ENCODE data around the gene RHO.
A peak's percentile ranks its signal among the peaks of the same experiment; 100 is the strongest.
"Not testable (repeated sequence)": the region's sequence is repeated elsewhere in the genome, so short reads cannot be mapped to it uniquely, and the experiment has no call there.

RHO gene

DNA sequence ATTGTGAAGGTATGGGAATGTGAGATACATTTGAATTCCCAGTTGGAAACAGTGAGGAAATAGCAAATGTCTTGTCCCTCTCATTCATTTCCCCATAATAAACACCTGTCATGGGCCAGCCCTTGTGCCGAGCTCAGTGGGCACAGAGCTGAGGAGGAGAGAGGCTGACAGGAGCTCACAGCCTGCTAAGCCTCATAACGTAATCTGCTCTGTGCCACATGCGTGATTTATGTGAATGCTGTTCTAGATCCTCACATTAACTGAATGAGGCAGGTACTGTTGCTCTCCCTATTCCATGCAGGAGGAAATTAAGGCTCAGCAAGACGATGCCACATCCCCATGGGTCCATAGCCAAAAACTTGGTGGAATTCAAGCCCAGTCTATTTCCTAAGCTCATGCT lies 35.2 kb upstream of the RHO start:
- in situ Hi-C loops (cut with HindIII; ENCODE audit: low sequenced_read_pairs): no loop called here
- H3K4me3 ChIP-seq (ENCODE audit: low read depth, low read length): no peak overlapping the region
- DNase-seq (ENCODE audit: low read depth, low spot score): no peak
- TF ChIP-seq, protein P1, sequence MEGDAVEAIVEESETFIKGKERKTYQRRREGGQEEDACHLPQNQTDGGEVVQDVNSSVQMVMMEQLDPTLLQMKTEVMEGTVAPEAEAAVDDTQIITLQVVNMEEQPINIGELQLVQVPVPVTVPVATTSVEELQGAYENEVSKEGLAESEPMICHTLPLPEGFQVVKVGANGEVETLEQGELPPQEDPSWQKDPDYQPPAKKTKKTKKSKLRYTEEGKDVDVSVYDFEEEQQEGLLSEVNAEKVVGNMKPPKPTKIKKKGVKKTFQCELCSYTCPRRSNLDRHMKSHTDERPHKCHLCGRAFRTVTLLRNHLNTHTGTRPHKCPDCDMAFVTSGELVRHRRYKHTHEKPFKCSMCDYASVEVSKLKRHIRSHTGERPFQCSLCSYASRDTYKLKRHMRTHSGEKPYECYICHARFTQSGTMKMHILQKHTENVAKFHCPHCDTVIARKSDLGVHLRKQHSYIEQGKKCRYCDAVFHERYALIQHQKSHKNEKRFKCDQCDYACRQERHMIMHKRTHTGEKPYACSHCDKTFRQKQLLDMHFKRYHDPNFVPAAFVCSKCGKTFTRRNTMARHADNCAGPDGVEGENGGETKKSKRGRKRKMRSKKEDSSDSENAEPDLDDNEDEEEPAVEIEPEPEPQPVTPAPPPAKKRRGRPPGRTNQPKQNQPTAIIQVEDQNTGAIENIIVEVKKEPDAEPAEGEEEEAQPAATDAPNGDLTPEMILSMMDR (IDR thresholded peaks at IDR 0.05; ENCODE audit: low read depth, low read length): no peak

DNA sequence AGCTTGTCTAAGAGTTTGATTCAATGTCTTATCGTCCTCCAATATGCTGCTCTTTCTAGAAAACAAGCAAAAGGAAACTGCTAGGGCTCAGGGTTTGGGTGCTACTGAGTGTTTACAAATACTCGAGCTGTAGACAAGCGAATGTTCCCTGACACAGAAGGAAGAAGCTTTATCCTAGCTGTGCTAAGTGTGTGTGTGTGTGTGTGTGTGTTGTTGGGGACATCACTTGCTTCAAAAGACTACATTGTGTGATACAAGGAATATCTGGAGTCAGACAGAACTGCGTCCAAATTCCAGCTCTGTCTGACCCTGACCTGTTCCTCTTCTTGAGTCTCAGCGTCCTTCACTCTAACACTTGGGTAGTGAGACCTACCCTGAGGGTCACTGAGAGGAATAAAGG lies 33.9 kb upstream of the RHO start:
- in situ Hi-C loops (cut with HindIII; ENCODE audit: low sequenced_read_pairs); DNase-seq (ENCODE audit: low read depth, low spot score); H3K4me3 ChIP-seq (ENCODE audit: low read depth, low read length): not testable (repeated sequence)

DNA sequence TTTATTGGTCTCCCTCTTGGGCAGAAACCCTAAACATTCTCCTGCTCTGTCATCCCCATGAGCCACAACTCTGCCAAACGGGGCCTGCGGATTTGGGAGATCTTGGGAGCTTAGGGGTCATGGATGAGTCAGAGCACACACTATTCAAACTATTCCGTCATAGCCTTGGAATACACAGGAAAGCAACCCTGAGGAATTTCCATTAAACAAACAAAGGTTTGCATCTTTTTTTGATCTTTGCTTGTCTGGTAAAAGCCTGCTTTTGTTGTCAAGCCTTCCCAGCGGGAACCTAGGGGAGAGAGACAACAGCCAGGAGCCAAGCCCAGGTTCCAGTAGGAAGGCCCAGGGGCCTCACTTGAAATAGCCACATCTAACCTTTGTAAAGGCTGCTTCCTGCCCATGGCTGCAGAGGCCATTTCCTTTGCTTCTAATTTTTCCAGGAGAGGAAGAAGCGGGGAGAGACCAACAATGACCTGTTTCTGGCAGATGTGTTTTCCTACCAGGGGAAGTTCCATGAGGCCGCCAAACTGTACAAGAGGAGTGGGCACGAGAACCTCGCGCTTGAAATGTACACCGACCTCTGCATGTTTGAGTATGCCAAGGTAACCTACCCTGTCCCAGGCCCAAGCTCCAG lies 33.3 kb upstream of the RHO start:
- DNase-seq (ENCODE audit: low read depth, low spot score): peak; percentile 55
- H3K4me3 ChIP-seq (ENCODE audit: low read depth, low read length); in situ Hi-C loops (cut with HindIII; ENCODE audit: low sequenced_read_pairs): not testable (repeated sequence)

DNA sequence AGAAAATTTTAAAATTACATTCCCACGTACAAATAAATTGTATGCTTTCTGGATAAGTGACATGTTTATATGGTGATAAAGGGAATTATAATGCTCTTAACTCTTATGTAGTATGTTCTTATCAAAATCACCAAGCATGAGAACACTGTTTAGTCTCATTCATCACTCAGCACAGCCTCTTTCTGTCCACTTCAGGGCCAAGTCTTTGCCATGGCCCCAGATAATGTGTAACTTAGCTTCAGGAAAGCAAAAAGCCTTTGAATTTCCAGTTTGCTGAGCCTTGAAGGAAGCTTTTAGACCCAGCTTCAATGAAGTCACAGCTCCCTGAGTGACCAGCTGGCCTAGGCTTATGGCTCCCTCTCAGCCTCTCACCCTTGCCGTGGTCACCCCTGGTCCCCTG lies 30.6 kb upstream of the RHO start:
- in situ Hi-C loops (cut with HindIII; ENCODE audit: low sequenced_read_pairs); DNase-seq (ENCODE audit: low read depth, low spot score); H3K4me3 ChIP-seq (ENCODE audit: low read depth, low read length): not testable (repeated sequence)

DNA sequence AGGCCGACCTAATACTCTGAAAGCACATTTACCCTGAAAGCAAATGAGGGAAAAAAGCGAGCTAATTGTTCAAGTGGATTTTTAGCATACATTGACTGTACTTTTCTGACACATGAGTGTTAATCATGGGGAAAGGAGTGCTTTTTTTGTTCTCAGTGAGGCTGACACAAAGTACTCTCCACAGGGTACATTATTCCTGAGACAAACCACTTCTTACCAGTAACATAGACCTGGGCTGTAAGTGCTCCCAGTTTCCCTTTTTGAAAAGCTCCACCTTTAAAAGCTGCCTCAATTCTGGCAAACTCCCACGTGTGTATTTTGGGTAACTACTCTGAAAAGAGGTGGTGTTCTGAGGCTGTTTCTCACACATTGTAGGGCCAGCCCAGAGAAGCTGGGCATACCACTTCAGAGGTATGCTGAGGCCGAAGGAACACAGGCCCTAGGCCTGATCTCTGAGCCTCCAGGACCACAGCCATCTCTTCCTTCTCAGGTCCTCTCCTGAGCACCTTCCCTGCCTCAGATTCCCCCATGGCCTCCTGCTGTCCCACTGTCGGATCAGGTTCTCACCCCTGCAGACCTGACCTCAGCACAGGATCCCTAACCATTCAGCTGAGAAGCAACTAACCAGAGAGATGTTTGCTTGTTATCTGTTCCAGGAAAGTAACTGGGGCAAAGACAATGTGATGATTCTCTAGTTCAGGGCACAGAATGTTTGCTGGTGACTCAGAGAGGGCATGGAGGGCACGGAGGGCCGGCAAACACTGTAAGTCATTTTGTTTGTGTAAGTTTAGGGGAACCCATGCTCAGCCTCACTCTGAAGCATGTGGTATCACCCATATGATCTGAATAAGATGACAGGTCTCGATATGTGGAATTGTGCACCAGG lies 29.6 kb upstream of the RHO start:
- in situ Hi-C loops (cut with HindIII; ENCODE audit: low sequenced_read_pairs); DNase-seq (ENCODE audit: low read depth, low spot score); H3K4me3 ChIP-seq (ENCODE audit: low read depth, low read length): not testable (repeated sequence)

DNA sequence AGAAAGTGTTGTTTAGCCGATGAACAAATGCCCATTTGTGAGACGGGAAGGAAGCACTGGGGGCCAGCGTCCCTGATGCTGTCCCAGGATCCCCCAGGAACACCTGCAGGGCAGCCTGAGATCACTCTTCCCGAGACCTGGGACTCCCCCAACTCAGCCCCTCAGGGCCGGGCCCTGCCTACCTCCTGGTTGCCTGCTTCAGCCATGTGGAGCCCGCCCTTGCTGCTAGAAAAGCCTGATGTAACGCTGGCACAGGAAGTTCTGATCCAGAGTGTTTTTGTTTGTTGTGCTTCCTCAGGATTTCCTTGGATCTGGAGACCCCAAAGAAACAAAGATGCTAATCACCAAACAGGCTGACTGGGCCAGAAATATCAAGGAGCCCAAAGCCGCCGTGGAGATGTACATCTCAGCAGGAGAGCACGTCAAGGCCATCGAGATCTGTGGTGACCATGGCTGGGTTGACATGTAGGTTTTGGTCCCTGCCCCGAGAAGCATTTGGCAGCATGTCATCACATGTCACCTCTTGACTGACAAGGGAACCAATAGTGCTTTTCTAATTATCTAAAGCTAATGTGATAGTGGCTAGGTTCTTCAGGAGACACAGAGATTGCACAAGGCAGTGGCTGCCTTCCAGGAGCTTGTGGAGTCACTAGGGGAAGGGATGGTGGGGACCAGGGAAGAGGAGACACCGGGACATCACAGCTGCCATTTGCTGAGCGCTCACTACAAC lies 28.7 kb upstream of the RHO start:
- DNase-seq (ENCODE audit: low read depth, low spot score); in situ Hi-C loops (cut with HindIII; ENCODE audit: low sequenced_read_pairs); H3K4me3 ChIP-seq (ENCODE audit: low read depth, low read length): not testable (repeated sequence)

DNA sequence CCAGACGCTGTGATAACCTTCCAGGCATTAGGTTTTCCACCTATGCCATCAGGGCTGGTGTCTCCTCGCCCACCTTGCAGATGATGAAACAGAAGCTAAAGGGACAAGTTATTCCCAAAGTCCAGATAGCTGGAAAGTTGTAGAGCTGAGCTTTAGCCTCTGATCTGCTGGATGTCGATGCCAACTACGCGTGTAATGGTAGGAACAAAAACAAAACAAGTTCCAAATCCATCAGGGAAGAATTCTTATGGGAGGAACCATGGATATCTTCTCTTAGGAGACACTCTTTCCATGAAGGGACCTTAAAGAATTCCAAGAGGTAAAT lies 28.1 kb upstream of the RHO start:
- H3K4me3 ChIP-seq (ENCODE audit: low read depth, low read length): no peak overlapping the region
- TF ChIP-seq, protein P1 (IDR thresholded peaks at IDR 0.05; ENCODE audit: low read depth, low read length): no peak
- no peak for DNase-seq (ENCODE audit: low read depth, low spot score)
- in situ Hi-C loops (cut with HindIII; ENCODE audit: low sequenced_read_pairs): no loop called here

DNA sequence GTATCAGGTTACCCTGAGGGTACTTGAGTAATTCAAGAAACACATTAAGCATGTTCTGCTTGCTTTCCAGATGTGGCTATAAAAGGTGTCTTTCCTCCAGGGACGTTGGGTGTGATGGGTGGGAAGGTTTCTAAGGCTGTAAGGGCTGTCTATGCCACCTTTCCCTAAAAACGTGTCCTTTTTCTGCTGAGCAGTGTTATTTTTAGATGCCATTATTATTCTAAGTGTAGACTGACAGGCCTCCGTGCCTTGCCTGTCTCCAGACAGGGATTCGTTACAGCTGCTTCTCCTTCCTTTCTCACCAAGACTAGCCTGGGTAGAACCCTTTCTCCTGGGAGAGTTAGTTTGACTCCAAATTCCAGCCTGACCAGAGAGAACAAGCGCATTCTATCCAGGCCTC lies 26.8 kb upstream of the RHO start:
- in situ Hi-C loops (cut with HindIII; ENCODE audit: low sequenced_read_pairs): no loop called here
- no peak for DNase-seq (ENCODE audit: low read depth, low spot score)
- TF ChIP-seq, protein P1 (IDR thresholded peaks at IDR 0.05; ENCODE audit: low read depth, low read length): no peak

DNA sequence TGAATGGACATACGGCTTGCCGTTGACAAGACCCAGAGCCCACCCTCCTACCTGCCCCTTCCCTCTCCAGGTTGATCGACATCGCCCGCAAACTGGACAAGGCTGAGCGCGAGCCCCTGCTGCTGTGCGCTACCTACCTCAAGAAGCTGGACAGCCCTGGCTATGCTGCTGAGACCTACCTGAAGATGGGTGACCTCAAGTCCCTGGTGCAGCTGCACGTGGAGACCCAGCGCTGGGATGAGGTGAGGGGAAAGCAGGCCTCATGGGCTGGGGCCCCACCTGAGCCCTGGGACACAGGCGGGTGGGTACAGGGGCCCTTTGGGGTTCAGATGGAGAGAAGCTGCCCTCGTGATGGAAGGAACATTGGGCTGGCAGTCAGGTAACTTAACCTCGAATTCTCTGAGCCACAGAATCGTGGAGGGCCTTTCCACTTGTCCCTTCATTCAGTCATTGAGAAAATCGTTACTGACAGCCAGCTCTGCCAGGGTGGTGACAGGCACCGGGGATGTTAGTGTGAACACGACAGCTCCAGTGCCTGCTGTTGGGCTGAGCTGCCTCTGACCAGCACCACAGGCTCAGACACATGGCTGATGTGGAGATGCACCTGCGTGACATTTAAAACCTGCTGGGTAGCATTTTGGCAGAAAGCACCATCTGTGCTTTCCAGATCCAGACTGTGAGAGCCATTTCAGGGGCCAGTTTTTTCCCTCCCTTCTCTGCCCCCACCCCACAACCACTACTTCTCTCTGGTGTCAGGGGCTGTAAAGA lies 25.6 kb upstream of the RHO start:
- H3K4me3 ChIP-seq (ENCODE audit: low read depth, low read length): no peak overlapping the region
- TF ChIP-seq, protein P1 (IDR thresholded peaks at IDR 0.05; ENCODE audit: low read depth, low read length): no peak
- DNase-seq (ENCODE audit: low read depth, low spot score): no peak
- in situ Hi-C loops (cut with HindIII; ENCODE audit: low sequenced_read_pairs): no loop called here

More for the DNA sequence above, 26.8 kb upstream of the RHO start:
- no peak overlapping the region for H3K4me3 ChIP-seq (ENCODE audit: low read depth, low read length)
